PC-3 (cell line): ENCODE data around the gene CEP85L.

Experiments used
- CTCF ChIP-seq: fragments of 300-600 bp; sonication (generic); conservative IDR thresholded peaks from 2 replicates; pipeline ENCODE4 v1.5.1; 2017; ENCODE audit warnings: antibody characterized with exemption, low read depth, mild to moderate bottlenecking, low read length
- EZH2 ChIP-seq: fragments of 300-600 bp; sonication (generic); IDR thresholded peaks from one replicate; pipeline ENCODE4 v1.6.1; 2017; ENCODE audit warnings: antibody characterized with exemption, mild to moderate bottlenecking, low read length; ENCODE audit not compliant: unreplicated experiment
- EZH2phosphoT487 ChIP-seq: fragments of 300-600 bp; sonication (generic); IDR thresholded peaks from 2 replicates; pipeline ENCODE4 v1.6.1; 2018; ENCODE audit warnings: mild to moderate bottlenecking, antibody characterized with exemption, low read length, borderline replicate concordance

DNA sequence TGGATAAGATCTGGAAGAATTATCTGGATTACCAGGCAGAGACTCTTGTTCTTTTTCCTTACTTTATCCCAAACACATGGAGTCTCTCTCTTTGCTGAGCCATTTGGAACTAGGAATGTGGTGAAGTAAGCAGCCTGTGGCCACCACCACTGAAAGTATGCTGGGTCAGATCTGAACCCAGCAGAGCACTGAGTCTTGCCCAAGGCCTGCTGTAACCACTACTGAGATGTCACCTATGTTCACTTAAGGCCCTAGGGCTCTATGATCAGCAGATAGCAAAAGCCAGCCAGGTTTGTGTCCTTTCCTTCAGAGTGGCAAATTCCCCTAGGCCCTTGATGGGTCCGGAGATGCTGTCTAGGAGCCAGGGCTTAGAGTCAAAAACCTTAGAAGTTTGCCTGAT is 206.6 kb downstream of the CEP85L start:
- TF ChIP-seq CTCF (no peak), EZH2 (no peak), EZH2phosphoT487 (no peak)
